ENCODE data around the gene GNG11.
"Not testable (repeated sequence)": the region's sequence is repeated elsewhere in the genome, so short reads cannot be mapped to it uniquely, and the experiment has no call there.

Gene GNG11

DNA sequence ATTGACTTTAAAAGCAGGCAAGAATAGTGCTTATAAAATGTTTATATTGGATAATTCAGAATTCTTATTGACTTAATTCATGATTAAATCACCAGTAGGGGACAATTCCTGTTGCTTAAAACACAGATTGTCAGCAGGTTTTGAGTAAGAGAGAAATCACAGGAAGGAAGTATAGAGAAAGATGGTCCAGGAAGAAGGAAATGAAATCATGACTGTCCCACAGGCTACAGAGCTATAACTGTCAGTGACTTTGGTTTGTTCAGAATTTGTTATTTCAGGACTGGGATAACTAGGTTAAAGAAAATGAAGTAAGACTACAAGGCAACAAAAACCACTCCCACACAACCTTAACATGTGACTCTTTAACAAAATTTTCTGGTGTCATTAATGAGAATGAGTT lies 8.3 kb upstream of the GNG11 start:
- DNase-seq: no peak

DNA sequence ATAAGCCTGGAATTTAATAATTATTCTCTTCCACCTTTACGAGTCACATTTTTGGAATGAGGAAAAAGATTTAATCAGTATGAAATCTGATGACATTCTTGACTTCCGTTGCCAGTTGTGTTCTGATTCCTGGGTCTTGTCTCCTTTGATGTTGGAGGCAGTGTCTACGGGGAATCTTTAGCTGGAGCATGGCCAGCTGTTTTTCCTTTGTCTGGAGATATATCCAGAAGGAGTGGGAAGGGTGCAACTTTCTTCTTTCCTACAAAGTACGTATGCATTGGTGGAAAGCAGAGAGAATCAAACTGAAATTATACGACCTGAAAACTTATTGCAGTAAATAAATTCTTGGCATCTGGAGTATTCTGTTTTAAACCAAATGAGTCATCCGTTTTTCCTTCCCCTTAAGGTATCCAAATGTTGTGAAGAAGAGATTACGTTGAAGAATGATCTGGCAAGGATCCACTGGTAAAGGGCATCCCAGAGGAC lies 6.9 kb upstream of the GNG11 start:
- DNase-seq: no peak

DNA sequence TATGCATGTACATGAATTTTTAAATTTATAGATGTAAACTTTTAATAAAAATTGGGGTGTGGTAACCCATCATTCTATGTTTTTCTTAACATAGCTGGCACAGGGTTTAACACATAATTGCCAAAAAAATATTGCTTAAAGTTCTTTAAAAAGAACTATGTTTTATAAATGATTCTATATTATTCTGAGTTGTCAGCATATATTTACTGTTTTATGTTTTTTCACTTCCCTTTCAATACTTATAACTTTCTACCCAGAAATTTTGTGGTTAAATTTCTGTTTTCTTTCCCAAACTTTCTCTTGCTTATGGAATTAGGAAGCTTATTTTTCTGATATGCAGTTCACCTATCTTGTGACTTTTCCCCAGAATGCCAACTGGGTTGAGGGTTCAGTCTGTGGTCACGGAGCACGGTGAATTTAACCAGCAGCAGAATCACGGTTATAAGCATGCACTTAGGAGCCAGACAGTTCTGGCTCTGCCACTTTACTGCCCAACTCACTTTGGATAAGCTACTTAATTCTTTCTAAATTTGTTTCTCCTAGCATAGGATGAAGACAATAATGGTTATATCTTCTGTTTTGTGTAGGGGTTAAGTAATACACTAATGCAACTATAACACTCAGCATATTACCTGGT lies 6.2 kb upstream of the GNG11 start:
- not testable (repeated sequence) for DNase-seq

DNA sequence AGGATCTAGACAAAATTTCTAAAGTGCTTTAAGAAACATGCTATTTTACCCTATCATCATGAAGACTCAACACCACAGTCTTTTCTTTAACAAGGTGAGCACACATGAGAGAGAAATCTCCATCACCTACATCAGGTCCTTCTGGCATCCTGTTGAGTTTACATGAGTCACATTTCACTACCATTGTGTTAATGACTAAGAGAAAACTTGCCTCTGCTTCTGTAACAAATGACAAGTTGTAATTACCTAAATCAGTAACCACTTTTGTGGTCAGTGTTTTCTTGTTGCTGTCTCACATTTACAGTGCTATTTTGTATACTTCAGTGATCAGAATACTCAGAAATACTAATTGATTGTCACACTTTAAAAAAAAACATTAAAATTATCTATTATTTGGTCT lies 5.6 kb upstream of the GNG11 start:
- not testable (repeated sequence) for DNase-seq

DNA sequence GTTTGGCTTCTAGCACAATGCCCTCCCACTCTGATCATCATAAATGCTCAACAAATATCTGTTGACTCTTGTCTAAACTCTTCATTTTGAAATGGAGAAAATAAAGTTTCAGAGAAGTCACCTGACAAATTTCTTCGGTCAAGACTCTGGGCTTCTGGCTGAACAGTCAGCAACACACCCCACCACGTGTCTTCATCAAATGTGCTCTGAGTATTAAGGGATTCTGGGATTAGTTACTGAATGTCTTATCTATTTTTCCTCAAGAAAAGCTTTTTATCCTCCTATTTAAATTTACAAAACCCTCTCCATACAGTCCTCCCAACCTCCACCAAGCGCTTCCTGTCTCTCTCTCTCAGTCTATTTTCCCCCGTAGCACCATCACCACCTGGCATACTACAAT lies 5.2 kb upstream of the GNG11 start:
- DNase-seq: not testable (repeated sequence)

DNA sequence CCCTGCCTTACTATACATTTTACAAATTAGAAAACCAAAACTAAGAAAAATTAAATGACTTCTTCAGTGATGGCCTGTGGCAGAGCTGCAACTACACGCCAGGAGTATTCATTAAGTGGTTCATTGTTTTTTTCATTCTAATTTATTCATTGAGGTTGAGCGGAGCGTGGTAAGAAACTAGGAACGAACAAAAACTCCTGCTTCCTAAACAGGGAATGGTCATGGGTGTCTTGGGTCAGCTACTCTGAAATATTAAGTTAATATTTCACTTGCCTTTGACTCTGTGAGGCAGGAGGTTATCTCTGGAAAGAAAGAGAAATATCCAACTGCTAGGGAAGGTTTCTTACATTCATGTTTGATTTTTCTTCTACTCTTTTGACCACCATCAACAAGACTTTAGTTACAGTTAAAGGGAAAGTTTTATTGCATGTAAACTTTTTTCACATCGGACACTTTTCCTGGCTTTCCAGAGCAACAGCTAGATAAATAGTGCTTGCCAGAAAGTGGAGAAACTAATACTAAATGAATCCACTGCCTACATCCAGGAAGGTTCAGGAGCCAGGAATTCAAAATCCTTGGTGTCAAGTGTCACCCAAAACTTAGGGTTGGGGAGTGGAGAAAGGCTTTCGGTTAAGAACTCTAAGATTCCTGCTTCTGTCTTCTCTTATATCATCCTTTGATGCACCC lies 896 bp upstream of the GNG11 start:
- DNase-seq: no peak

DNA sequence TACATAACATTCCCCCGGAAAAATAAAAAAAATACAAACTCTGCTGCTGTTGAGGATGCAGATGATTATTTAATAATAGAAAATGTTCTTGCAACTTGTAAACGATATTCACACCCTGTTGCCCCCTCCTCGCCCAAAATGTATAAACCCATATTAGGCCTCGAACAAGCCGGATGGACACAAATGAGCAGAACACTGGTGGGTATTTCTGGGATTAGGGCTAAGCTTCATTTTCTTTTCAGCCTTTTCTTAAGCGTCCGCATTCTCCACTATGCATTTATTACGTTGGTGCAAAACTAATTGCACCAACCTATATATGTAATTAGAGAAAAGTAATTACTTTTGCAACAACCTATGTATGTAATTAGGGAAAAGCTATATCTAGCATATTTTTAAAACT lies 349 bp upstream of the GNG11 start:
- no peak for DNase-seq

DNA sequence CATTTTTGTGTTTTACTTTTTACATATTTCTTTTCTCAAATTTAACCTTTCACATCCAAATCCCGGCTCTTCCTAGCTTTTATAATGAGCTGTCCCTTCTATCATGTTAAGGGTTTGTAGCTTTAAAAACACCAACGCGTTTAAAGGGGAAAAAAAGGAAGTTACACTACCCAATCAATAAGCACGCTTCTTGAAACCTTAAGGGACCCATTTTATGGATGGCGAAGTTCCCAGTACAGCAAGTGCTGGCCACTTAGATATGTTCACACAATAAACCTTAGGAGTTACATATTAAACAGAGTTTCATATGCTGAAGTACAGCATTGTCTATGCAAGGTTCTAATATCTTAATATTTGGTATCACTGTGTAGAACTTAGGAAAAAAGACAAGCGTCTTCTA lies 1.8 kb downstream of the GNG11 start:
- no peak for DNase-seq

DNA sequence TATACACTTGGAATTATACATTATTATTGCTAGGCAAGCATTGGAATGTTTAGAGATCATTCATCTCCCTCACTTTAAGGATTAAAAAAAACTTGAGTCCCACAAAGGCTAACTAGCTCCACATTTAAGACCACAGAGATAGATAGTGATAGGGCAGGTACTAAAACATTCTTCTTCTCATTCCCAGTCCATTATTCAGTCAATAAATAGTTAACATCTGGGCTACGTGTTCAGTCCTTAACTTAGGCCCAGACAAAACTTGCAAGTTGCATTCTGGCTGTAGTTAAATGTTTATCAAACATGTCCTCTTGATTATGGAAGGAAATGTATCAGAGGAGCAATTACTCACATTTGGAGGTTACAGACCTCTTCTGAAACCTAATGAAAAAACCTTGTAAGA lies 2.4 kb downstream of the GNG11 start:
- DNase-seq: no peak

DNA sequence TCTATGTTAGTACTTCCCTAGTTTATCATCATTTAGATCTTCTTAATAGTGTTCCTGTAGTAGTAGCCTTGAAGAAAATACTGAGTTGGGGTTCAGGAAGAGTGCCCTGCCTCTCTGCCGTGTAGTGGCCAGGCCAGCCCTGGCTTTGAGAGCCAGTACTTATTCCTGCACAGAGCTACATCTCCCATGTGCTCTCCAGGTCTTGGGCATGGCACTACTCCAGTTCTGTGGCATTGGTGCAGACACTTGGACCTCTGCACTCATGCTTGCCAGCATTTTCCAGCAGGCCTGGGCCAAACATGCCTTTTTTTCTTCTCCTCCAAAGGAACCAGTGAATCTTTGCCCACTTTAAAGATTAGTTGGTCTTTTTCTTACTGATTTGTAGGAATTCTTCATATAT lies 5.3 kb downstream of the GNG11 start:
- DNase-seq: no peak

DNA sequence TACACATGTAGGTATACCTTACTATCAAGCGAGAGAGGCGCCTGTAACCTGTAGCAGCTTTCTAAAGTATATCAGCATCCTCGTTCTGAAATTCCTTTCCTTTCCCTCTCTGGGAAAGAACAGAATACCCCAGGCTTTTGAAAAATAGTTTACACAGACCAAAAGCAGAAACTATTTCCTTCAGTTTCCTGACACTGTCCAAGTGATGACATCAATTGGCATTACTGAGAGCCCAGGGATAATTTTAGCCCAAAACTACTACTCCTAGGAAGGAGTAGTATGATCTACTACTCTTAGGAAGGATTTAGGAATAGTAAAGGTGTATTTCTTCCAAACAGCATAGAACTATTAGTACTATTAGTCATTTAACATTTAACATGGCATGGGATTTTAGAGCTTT lies 6.0 kb downstream of the GNG11 start:
- DNase-seq: no peak

DNA sequence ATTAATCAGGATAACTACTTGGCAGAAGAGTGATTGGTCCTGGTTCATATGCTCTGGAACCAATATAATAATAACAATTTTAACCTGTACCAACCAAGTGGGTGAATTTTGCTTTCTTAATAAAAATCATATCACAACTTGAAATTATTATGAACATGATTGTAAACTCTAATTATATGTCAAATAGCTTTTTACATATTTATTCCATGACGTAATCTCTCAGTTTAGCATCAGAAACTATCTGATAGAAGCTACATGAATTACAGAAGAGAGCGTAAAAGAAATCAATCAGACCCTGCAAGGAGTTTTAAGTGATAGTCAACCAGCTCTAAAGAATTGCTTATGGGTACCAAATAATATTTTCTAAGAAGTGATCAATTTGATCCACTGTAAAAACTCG lies 10.1 kb downstream of the GNG11 start:
- no peak for DNase-seq

DNA sequence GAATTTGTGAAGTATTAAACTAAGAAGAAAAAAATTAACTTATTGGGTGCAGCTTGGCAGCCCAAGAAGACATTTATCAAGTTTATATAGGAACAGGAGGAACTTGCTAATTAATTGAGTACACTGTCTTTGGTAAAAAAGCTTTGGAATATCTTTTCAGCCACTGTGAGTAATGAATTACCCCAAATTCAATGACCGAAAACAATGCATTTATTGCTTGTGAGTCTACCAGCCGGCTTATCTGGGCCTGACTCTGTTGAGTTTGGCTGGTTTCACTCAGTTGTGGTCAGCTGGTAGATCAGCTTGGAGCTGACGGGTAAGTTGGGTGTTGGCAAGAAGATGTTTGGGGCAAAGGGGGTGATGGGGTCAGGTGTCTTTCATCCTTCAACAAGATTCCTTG lies 11.6 kb downstream of the GNG11 start:
- DNase-seq: no peak

DNA sequence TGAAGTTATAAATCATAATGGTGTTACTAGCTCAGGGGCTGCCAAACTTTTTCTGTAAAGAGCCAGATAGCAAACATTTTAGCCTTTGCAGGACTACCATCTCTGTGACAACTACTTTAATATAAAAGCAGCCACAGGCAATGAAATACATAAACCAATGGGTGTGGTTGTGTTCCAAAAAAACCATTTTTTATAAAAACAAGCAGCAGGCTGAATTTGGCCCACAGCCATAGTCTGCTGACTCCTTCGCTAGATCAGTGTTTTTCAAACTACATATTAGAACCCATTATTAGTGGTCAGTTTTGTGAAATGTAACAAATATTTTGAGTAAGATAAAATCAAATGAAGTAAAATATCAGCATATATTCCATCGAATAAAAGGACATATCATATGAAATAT lies 13.6 kb downstream of the GNG11 start:
- no peak for DNase-seq

DNA sequence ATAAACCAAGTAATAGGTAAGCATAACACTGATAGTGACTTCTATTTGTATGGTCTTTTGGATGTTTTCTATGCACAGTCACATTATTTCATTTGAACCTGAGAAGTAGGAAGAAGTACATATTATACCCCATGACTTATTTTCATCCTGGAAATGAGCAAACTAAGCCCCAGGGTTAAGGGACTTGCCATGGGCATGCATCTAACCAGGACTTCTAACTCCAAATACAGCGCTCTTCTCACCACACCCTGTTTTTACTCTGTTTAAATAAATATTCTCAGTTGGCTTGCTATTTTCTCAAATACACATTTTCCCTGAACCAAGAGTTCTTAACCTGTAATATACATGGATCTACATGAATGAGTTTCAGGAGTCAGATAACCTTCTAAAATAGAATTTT lies 16.3 kb downstream of the GNG11 start:
- DNase-seq: no peak

DNA sequence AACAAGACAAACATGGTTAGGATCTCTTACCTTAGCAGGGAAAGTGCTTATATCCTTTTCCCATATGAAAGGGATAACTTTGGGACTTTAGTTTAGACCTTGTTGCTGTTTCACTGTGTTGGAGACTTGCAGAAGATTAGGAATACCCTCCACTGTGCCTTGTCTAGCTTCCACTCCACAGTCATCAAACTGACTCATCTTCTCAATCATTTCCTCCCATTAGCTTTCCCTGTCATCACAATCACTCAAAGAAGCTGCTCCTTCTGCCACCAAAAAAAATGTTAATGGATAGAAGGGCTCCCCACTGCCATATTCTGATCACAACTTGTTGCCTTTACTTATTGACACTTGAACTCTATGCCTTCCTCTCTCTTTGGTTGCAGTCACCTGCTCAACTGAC lies 16.8 kb downstream of the GNG11 start:
- DNase-seq: no peak

DNA sequence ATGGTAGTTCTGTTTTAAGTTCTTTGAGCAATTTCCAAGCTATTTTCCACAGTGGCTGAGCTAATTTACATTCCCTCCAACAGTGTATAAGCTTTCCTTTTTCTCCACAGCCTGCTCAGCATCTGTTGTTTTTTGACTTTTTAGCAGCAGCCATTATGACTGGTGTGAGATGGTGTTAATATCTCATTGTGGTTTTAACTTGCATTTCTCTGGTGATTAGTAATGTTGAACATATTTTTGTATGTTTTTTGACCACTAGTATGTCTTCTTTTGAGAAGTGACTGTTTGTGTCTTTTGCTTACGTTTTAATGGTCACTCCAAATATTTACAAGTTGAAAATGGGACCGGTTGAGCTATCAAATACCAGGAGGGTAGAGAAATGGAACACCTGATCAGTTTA lies 20.4 kb downstream of the GNG11 start:
- no peak for DNase-seq

DNA sequence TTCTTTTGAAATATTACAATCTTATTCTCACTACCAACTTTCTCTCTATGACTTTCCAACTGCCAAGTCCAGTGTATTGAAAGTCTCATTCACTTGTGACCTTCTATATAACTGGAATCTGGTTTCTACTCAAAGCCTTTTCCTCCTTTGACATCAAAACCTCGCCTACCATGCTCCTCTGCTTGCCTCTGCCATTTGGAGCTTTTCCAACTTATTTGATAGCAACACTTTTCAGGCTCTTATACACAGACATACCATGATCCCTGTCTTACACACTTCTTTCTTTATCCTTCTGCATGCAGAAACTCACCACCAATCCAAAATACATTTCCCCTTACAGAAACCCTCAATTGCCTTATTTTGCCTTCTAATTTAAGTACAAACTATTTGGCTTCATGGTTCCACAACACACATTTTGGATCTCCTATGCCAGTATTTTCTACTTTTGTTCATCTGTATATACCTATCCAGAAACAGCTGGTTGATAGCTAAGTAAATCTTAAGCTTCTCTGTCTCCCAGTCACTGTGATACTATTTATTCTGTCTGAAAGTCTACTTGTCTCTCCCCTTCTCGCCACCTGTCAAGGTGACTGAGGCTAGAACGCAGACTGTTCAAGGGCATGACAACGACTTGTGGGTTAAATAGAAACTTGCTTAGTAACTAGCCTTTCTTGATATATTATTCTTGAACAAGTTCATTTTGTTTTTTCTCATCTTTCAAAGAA lies 22.4 kb downstream of the GNG11 start:
- no peak for DNase-seq

DNA sequence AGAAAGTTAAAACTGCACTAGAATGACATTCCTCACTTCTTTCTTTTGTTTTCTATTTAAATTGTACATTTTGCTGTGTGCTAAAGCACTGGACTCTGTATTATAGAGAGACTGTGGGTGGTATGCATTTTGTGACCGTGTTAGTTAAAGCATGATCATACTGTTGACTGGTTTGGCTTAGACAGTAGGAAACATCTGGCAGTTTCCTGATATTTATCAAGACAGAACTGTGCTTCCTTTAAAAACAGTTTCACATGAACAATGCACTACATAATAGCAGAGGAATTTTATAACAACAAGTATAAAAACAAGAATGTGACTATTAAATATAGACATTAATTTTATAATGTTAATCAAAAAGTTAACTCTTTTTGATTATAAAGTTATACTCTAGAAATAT lies 23.1 kb downstream of the GNG11 start:
- no peak for DNase-seq

DNA sequence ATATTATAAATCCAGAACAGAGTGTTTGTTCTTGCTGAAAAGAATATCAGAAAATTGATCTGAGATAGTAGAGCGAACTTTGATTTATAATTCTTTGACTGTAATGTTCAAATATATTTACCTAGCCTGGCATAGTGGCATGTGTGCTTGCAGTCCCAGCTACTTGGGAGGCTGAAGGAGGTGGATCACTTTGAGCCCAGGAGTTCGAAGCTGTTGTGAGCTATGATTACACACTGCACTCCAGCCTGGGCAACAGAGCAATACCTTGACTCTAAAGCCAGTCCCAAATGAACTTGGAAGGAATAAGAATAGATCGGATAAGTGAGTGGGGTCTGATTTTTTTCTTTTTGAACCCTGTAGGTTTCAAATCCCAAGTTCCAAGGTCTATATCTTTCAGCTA lies 23.5 kb downstream of the GNG11 start:
- no peak for DNase-seq

DNA sequence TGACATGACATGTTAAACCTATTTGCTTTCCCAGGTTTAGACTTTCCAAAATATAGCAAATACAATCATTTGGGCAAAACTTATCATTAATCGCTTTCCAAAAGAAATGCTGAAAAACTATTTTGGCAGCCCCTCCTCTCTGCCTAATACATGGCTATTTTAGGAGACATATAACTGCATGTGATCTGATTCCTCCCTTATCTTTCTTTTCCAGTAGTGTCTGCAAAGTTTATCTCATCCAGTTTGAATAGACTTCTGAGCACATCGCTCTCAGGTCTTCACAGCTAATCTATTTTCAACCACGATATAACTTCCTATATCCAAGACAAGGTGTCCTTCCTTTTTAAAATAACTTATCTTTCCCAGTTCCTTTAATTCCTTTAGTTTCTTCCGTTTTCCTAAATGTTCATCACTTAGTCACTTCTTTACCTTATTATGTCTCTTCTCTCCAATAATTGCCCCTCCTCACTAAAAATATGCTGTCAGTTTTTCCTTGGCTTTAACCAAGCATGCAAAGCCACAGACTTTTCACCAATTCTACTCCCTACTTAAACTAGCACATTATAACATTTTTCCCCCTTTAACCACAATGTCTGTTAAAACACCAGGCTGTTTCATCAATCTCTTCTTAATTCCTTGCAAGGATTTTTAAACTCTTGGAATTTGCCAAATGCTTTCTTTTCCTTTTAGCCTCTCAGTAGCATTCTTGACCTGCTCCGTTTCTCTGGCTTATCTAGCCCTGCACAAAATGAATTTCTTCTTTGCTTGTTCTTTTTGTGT lies 24.4 kb downstream of the GNG11 start:
- DNase-seq: no peak

DNA sequence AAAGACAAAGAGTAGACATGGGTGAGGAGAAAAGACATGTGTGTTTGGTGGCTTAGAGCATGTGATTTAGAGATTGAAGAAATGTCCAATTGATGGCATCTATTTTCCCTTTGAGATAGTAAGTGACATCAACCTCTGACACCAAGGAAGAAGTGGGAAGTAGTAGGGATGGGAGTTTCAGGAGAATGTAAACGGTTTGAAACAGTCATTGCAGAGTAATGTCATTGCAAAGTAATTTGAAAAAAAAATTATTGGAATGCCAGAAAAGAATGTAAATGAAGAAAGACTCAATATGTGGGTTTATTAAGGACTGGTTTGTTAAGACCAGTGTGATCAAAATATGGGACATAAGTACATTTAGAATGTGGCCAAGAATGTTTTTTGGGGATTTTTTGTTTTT lies 26.6 kb downstream of the GNG11 start:
- DNase-seq: no peak

DNA sequence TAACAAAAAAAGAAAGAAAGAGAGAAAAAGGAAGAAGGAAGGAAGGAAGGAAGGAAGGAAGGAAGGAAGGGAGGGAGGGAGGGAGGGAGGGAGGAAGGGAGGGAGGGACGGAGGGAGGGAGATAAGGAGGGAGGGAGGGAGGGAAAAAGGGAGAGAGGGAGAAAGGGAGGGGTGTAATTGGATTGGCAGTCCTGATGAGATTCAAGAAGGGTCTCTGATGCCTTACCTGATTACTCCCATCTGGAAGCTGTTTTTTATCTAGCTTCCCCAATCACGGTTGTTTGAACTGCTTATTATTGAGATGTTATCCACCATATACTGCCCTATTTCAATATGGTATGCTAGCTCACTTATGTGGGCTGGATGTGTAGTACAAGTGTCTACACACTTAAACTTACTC lies 27.3 kb downstream of the GNG11 start:
- DNase-seq: no peak

DNA sequence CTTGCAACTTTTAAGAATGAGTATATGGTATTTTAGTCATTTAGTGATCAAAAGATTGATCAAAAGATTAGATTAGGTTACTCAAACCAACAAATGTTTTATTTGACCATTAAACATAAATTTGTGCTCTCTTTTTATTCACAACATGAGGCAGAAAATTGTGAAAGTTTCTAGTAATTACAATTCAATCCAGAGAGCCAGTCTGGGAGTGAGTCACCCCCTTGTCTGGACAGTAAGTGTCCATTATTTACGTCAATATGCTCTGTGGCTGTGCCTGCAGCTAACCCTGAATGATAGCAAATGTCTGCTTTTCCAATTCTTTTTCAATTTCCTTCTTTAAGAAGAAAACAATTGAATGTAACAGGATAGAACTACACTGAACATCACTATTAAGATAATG lies 27.9 kb downstream of the GNG11 start:
- no peak for DNase-seq

Measured in CD4-positive, alpha-beta T cell treated with Interleukin-4 for 1 hour (primary cell).